Adrenal gland (tissue), 5 donors: ENCODE measurements around the gene RNF128.

Experiments used
- CTCF ChIP-seq, 6 experiments: fragments of 450-650 bp in 4 of 6; fragments of 200-600 bp in 2 of 6; sonication (generic) in 1 of 6; IDR thresholded peaks; 1 replicate in 5 of 6; 2 replicates in 1 of 6; pipeline versions ENCODE4 v1.5.1 to v1.8.0; 2016 to 2021; ENCODE audit warnings: antibody characterized with exemption in 6 of 6, mild to moderate bottlenecking in 2 of 6, moderate library complexity in 1 of 6
- POLR2A ChIP-seq, 2 donors: fragments of 450-650 bp; IDR thresholded peaks; one replicate each; pipeline ENCODE4 v1.6.1; 2017; ENCODE audit warnings: antibody characterized with exemption in 2 of 2, mild to moderate bottlenecking in 2 of 2, moderate library complexity in 1 of 2
- donor health status: DM: no; HTN: no; CAD: no.

- TF ChIP-seq CTCF (IDR thresholded peaks at IDR 0.05): no peak
- TF ChIP-seq POLR2A (IDR thresholded peaks at IDR 0.05): no peak
Observed at GRCh38 chrX:106706466-106706865, 20.0 kb upstream of the RNF128 start.
